K562 (cell line): Measurements from ENCODE around the gene CTSK. TPM values are rescaled to one million over a fixed set of nuclear protein-coding genes. Genes with fewer than 3 reads are reported as not detected.
A peak's percentile ranks its signal among the peaks of the same experiment; 100 is the strongest.
"Not testable (repeated sequence)": the region's sequence is repeated elsewhere in the genome, so short reads cannot be mapped to it uniquely, and the experiment has no call there.

ENCODE experiments used
- ATAC-seq: fragments of 200-7000 bp; cut with Tn5 transposase; 3 replicates; pipeline ENCODE4 v1.9.1; 2020; ENCODE audit warnings: moderate library complexity
- BruUV-seq: library from RNA; stranded (reverse); fragments of 400-500 nt; replicated peaks from 2 replicates; lab custom pipeline; 2021; lab: Mats Ljungman, UMichigan
- CTCF ChIA-PET: fragments of 300-600 bp; formaldehyde crosslinking; extraction: SDS; loops from one replicate; lab custom pipeline; 2021; ENCODE audit warnings: low intra/inter-chr PET ratio; lab: Yijun Ruan, JAX
- POLR2A ChIA-PET: fragments of 300-600, 350-650 bp; sonication (Branson Sonifier 250); formaldehyde crosslinking; extraction: SDS; loops from one replicate; lab custom pipeline; 2021; ENCODE audit warnings: antibody characterized with exemption, inconsistent platforms; lab: Yijun Ruan, JAX
- DNase-seq, 4 experiments: peaks; one replicate each; pipeline versions ENCODE4 v3.0.0 to v3.0.0-alpha.2; 2011 to 2018; ENCODE audit warnings: low spot score in 3 of 4, mixed read lengths in 3 of 4; ENCODE audit errors: extremely low read depth in 1 of 4
- FAIRE-seq: peaks from 2 replicates; lab custom pipeline; 2011; peaks lifted over from hg19 to GRCh38; lab: Jason Lieb, UNC
- H2AFZ ChIP-seq: 2 replicates; pipeline ENCODE4 v1.6.0; 2011; ENCODE audit warnings: low read depth, low read length, control low read depth, inconsistent platforms
- H3K27ac ChIP-seq: fragments of 200-600 bp; 3 replicates; pipeline ENCODE4 v1.8.0; 2011; ENCODE audit warnings: low read depth, mild to moderate bottlenecking, control low read depth, inconsistent platforms, low read length, moderate library complexity, mixed read lengths; ENCODE audit errors: extremely low read depth
- H3K27me3 ChIP-seq, 2 experiments: fragments of 300-600 bp in 1 of 2; 2 replicates in 1 of 2; 3 replicates in 1 of 2; pipeline versions ENCODE4 v1.6.0 to v1.8.0; 2011; ENCODE audit warnings: inconsistent platforms in 2 of 2, low read length in 2 of 2, mild to moderate bottlenecking in 1 of 2, mixed read lengths in 1 of 2, moderate library complexity in 1 of 2; ENCODE audit not compliant: control insufficient read depth in 2 of 2, insufficient read depth in 2 of 2
- H3K36me3 ChIP-seq: fragments of 300-600 bp; 3 replicates; pipeline ENCODE4 v1.8.0; 2011; ENCODE audit warnings: mild to moderate bottlenecking, low read length, inconsistent platforms; ENCODE audit not compliant: control insufficient read depth, insufficient read depth
- H3K4me1 ChIP-seq, 2 experiments: fragments of 200-600 bp in 1 of 2; replicated peaks in 1 of 2; 2 replicates in 1 of 2; 3 replicates in 1 of 2; pipeline versions ENCODE4 v1.5.1 to v1.8.0; 2011; ENCODE audit warnings: inconsistent platforms in 2 of 2, low read length in 2 of 2, mild to moderate bottlenecking in 1 of 2, mixed read lengths in 1 of 2, moderate library complexity in 1 of 2; ENCODE audit not compliant: control insufficient read depth in 2 of 2, insufficient read depth in 2 of 2
- H3K4me2 ChIP-seq: 2 replicates; pipeline ENCODE4 v1.6.1; 2011; ENCODE audit warnings: low read length, control low read depth, inconsistent platforms, mixed read lengths; ENCODE audit not compliant: insufficient read depth
- H3K4me3 ChIP-seq: fragments of 200-600 bp; sonication (generic), shearing (Covaris generic); 2 replicates; pipeline ENCODE4 v1.5.1; 2016; ENCODE audit warnings: control low read depth, inconsistent platforms
- H3K79me2 ChIP-seq: fragments of 200-600 bp; 3 replicates; pipeline ENCODE4 v1.8.0; 2011; ENCODE audit warnings: low read length, inconsistent platforms; ENCODE audit not compliant: control insufficient read depth, insufficient read depth
- H3K9ac ChIP-seq, 2 experiments: 2 replicates each; pipeline versions ENCODE4 v1.6.0 to v1.6.1; 2011; ENCODE audit warnings: low read depth in 2 of 2, low read length in 2 of 2, control low read depth in 1 of 2, inconsistent platforms in 1 of 2, mild to moderate bottlenecking in 1 of 2, mixed read lengths in 1 of 2; ENCODE audit not compliant: insufficient read depth in 1 of 2
- H3K9me1 ChIP-seq: one replicate; pipeline ENCODE4 v1.6.0; 2011; ENCODE audit warnings: inconsistent platforms, mild to moderate bottlenecking, low read length, moderate library complexity; ENCODE audit not compliant: control insufficient read depth, insufficient read depth
- H3K9me3 ChIP-seq: replicated peaks from 2 replicates; pipeline ENCODE4 v1.5.1; 2011; ENCODE audit warnings: low read depth, low read length, inconsistent platforms; ENCODE audit not compliant: control insufficient read depth, insufficient read depth
- H4K20me1 ChIP-seq: replicated peaks from 2 replicates; pipeline ENCODE4 v1.6.1; 2011; ENCODE audit warnings: low read length, inconsistent platforms, mixed read lengths; ENCODE audit not compliant: control insufficient read depth, insufficient read depth
- BHLHE40 ChIP-seq: IDR thresholded peaks from 2 replicates; pipeline ENCODE4 v1.6.1; 2011; ENCODE audit warnings: low read length, improper control_type of control experiment
- FOSL1 ChIP-seq: fragments of 200-800 bp; sonication (Bioruptor generic); conservative IDR thresholded peaks from 2 replicates; pipeline ENCODE4 v1.6.1; 2016; ENCODE audit warnings: missing genetic modification characterization, missing compliant biosample characterization
- ZNF121 ChIP-seq: sonication (generic); formaldehyde crosslinking; conservative IDR thresholded peaks from 2 replicates; pipeline ENCODE4 v1.8.0; 2022; ENCODE audit warnings: missing genetic modification reagents
- WGBS: fragments of 100-300 bp; shearing (Covaris generic); methylation state at CpG from one replicate; pipeline ENCODE4 v1.1.6; 2016; ENCODE audit warnings: low coverage, mixed read lengths; ENCODE audit not compliant: insufficient coverage; ENCODE audit errors: missing lambda C conversion rate; 5-methylcytosine and 5-hydroxymethylcytosine counted together
- in situ Hi-C: fragments of 300-500 bp; cut with MboI; formaldehyde crosslinking; loops from 4 replicates; pipeline ENCODE4 v1.15.0; 2018; ENCODE audit warnings: inconsistent platforms, mixed read lengths
- intact Hi-C: fragments of 100-400 bp; cut with micrococcal nuclease; formaldehyde crosslinking; loops from 2 replicates; pipeline ENCODE4 v1.14.2; 2022
- polyA plus RNA-seq, 8 experiments: library from polyadenylated mRNA; depleted of rRNA in 4 of 8; stranded (reverse) in 5 of 8; unstranded in 3 of 8; fragments of >200 nt; fragmentation: Nextera tagmentation in 2 of 8; fragmentation: Illumina TruSeq in 1 of 8; extraction: Ambion mirVana in 2 of 8; extraction: Trizol in 1 of 8; gene quantifications; 2 replicates each; pipeline versions ENCODE4 v1.2.1 to v1.2.3, GENCODE V29; 2011 to 2014; ENCODE audit warnings: inconsistent platforms in 1 of 8, missing spikeins in 1 of 8
- total RNA-seq, 7 experiments: library from RNA; depleted of rRNA in 6 of 7; stranded (reverse); fragments of >200 nt in 6 of 7; fragmentation: Illumina TruSeq in 2 of 7; extraction: Trizol in 2 of 7; gene quantifications; 2 replicates each; pipeline versions ENCODE4 v1.2.1 to v1.2.3, GENCODE V29; 2011 to 2021; ENCODE audit warnings: low replicate concordance in 1 of 7

CTSK gene
- total and polyA plus RNA-seq, 9 of the 15 experiments (the other 6 are each of a cell fraction or from before 2014, with no cell fraction given): 0.84 to 2.5 (median 1.3) TPM

- DNase-seq, H3K9ac ChIP-seq, H3K4me2 ChIP-seq, H3K4me1 ChIP-seq, CTCF ChIA-PET, H3K9me3 ChIP-seq, H2AFZ ChIP-seq, H3K9me1 ChIP-seq, H3K79me2 ChIP-seq, BruUV-seq, H3K36me3 ChIP-seq, H4K20me1 ChIP-seq, in situ Hi-C loops, intact Hi-C loops, H3K4me3 ChIP-seq, ATAC-seq, H3K27me3 ChIP-seq, POLR2A ChIA-PET, FAIRE-seq, H3K27ac ChIP-seq: not testable (repeated sequence)
- WGBS: 33% methylated on average over 3 of the region's 3 CpGs
- TF ChIP-seq ZNF121: peak; percentile 65
Observed at GRCh38 chr1:150793778-150794177, 14.3 kb downstream of the CTSK start.

GRCh38 chr1:150793221-150793620 is 14.8 kb downstream of the CTSK start:
- no peaks in the 10 kb centered on the region for H3K36me3 ChIP-seq
- no peaks in the 10 kb centered on the region for H3K79me2 ChIP-seq
- H3K27me3 ChIP-seq: no peaks in the 10 kb centered on the region
- POLR2A ChIA-PET: no interaction called here
- intact Hi-C loops: no loop called here
- H3K4me3 ChIP-seq: no peak overlapping the region
- WGBS: 10% methylated on average over 1 of the region's 1 CpG
- BruUV-seq: no TSS peak
- no peak overlapping the region for H2AFZ ChIP-seq
- H3K4me2 ChIP-seq: no peak overlapping the region
- no peaks in the 10 kb centered on the region; a peak in 1 of 5 replicates for H3K4me1 ChIP-seq
- no peak for ATAC-seq
- DNase-seq: no peak
- no peaks in the 10 kb centered on the region for H4K20me1 ChIP-seq
- no peak for FAIRE-seq
- in situ Hi-C loops: no loop called here
- CTCF ChIA-PET: no interaction called here
- no peaks in the 10 kb centered on the region for H3K9me3 ChIP-seq
- H3K27ac ChIP-seq: no peak overlapping the region
- H3K9me1 ChIP-seq: no peaks in the 10 kb centered on the region
- no peak for TF ChIP-seq BHLHE40
- no peak for TF ChIP-seq FOSL1 (tag)
- H3K9ac ChIP-seq: no peak overlapping the region
